H1 (cell line): ENCODE data around the gene CAPG. TPM values are rescaled to one million over a fixed set of nuclear protein-coding genes. Genes with fewer than 3 reads are reported as not detected.

ENCODE experiments used
- CTCF ChIA-PET: fragments of 300-600 bp; sonication (Branson Sonifier 250); formaldehyde crosslinking; loops from one replicate; lab custom pipeline; 2021; ENCODE audit not compliant: partially characterized antibody; lab: Charles Lee
- POLR2A ChIA-PET: fragments of 300-600 bp; sonication (Branson Sonifier 250); formaldehyde crosslinking; loops from one replicate; lab custom pipeline; 2021; ENCODE audit warnings: inconsistent platforms; ENCODE audit not compliant: partially characterized antibody; lab: Charles Lee
- DNase-seq, 2 experiments: peaks; one replicate each; pipeline versions ENCODE4 v3.0.0 to v3.0.0-alpha.2; 2010 to 2022; ENCODE audit warnings: low spot score in 2 of 2, low read depth in 1 of 2, mixed read lengths in 1 of 2
- FAIRE-seq: peaks from 2 replicates; lab custom pipeline; 2011; peaks lifted over from hg19 to GRCh38; lab: Jason Lieb, UNC
- H2AFZ ChIP-seq: 2 replicates; pipeline ENCODE4 v1.8.1; 2012; ENCODE audit warnings: low read length, inconsistent platforms
- H2AK5ac ChIP-seq: 2 replicates; pipeline ENCODE4 v1.6.1; 2013; ENCODE audit warnings: low read depth, low read length
- H2BK120ac ChIP-seq: replicated peaks from 2 replicates; pipeline ENCODE3; 2013; ENCODE audit warnings: low read depth, low read length, inconsistent platforms
- H2BK12ac ChIP-seq: 2 replicates; pipeline ENCODE4 v1.6.1; 2013; ENCODE audit warnings: low read depth, low read length
- H2BK15ac ChIP-seq: 2 replicates; pipeline ENCODE4 v1.6.1; 2013; ENCODE audit warnings: low read length
- H2BK20ac ChIP-seq: 2 replicates; pipeline ENCODE4 v1.6.1; 2013; ENCODE audit warnings: low read length
- H2BK5ac ChIP-seq: 2 replicates; pipeline ENCODE4 v1.6.1; 2013; ENCODE audit warnings: low read depth, low read length
- H3K14ac ChIP-seq: 2 replicates; pipeline ENCODE4 v1.6.1; 2013; ENCODE audit warnings: inconsistent platforms; ENCODE audit not compliant: insufficient read length
- H3K18ac ChIP-seq: 2 replicates; pipeline ENCODE4 v1.6.1; 2013; ENCODE audit warnings: low read length; ENCODE audit errors: extremely low read depth
- H3K23ac ChIP-seq: 2 replicates; pipeline ENCODE4 v1.6.1; 2013; ENCODE audit warnings: inconsistent platforms; ENCODE audit not compliant: insufficient read length
- H3K23me2 ChIP-seq: 2 replicates; pipeline ENCODE4 v1.6.1; 2013; ENCODE audit warnings: low read depth, low read length
- H3K27ac ChIP-seq: 2 replicates; pipeline ENCODE4 v1.6.1; 2011; ENCODE audit warnings: low read depth, low read length, inconsistent platforms
- H3K27me3 ChIP-seq, 4 experiments: replicated peaks in 1 of 4; 1 replicate in 1 of 4; 2 replicates in 3 of 4; pipeline versions ENCODE4 v1.6.1 to v1.8.1; 2011 to 2013; ENCODE audit warnings: low read length in 3 of 4, mild to moderate bottlenecking in 3 of 4, inconsistent platforms in 2 of 4, mixed read lengths in 2 of 4, moderate library complexity in 1 of 4; ENCODE audit not compliant: control insufficient read depth in 3 of 4, insufficient read depth in 3 of 4; ENCODE audit errors: extremely low read depth in 1 of 4
- H3K36me3 ChIP-seq, 4 experiments: 2 replicates each; pipeline versions ENCODE4 v1.6.1 to v1.8.1; 2011 to 2013; ENCODE audit warnings: mild to moderate bottlenecking in 4 of 4, low read length in 3 of 4, moderate library complexity in 2 of 4, control low read depth in 1 of 4, inconsistent platforms in 1 of 4; ENCODE audit not compliant: insufficient read depth in 4 of 4, control insufficient read depth in 2 of 4
- H3K4ac ChIP-seq: replicated peaks from 2 replicates; pipeline ENCODE3; 2013; ENCODE audit warnings: low read length, low read depth, mixed read lengths, inconsistent platforms; ENCODE audit not compliant: insufficient read length
- H3K4me1 ChIP-seq, 4 experiments: replicated peaks in 1 of 4; 1 replicate in 1 of 4; 2 replicates in 3 of 4; pipeline versions ENCODE4 v1.6.1 to v1.8.1; 2011 to 2013; ENCODE audit warnings: low read length in 3 of 4, inconsistent platforms in 2 of 4, mixed read lengths in 1 of 4; ENCODE audit not compliant: insufficient read depth in 4 of 4, control insufficient read depth in 3 of 4
- H3K4me2 ChIP-seq, 2 experiments: 2 replicates each; pipeline versions ENCODE4 v1.6.1 to v1.8.1; 2011 to 2013; ENCODE audit warnings: low read depth in 2 of 2, low read length in 2 of 2, control low read depth in 1 of 2, inconsistent platforms in 1 of 2, mild to moderate bottlenecking in 1 of 2; ENCODE audit not compliant: insufficient read depth in 1 of 2
- H3K4me3 ChIP-seq, 4 experiments: fragments of 200-600, 300-600 bp in 1 of 4; sonication (generic), shearing (Covaris generic), sonication (Bioruptor Twin) in 1 of 4; 2 replicates each; pipeline versions ENCODE4 v1.5.1 to v1.8.1; 2011 to 2016; ENCODE audit warnings: low read length in 4 of 4, low read depth in 3 of 4, control low read depth in 2 of 4, inconsistent platforms in 2 of 4, mild to moderate bottlenecking in 2 of 4, mixed read lengths in 1 of 4, moderate library complexity in 1 of 4; ENCODE audit not compliant: insufficient read depth in 2 of 4; ENCODE audit errors: extremely low read depth in 1 of 4
- H3K56ac ChIP-seq: replicated peaks from 2 replicates; pipeline ENCODE3; 2013; ENCODE audit warnings: low read depth, mild to moderate bottlenecking, mixed read lengths, low read length, inconsistent platforms; ENCODE audit not compliant: insufficient read length
- H3K79me1 ChIP-seq: 2 replicates; pipeline ENCODE4 v1.6.1; 2013; ENCODE audit warnings: low read depth, low read length, control low read depth
- H3K79me2 ChIP-seq, 2 experiments: 2 replicates each; pipeline versions ENCODE4 v1.6.1 to v1.8.1; 2012 to 2013; ENCODE audit warnings: low read length in 2 of 2, mild to moderate bottlenecking in 2 of 2, inconsistent platforms in 1 of 2; ENCODE audit not compliant: insufficient read depth in 2 of 2, control insufficient read depth in 1 of 2
- H3K9ac ChIP-seq, 4 experiments: replicated peaks in 1 of 4; 1 replicate in 1 of 4; 2 replicates in 3 of 4; pipeline versions ENCODE4 v1.6.1 to v1.8.1; 2011 to 2013; ENCODE audit warnings: low read depth in 3 of 4, low read length in 3 of 4, control low read depth in 2 of 4, mild to moderate bottlenecking in 2 of 4, moderate library complexity in 2 of 4, inconsistent platforms in 1 of 4; ENCODE audit errors: extremely low read depth in 1 of 4
- H3K9me3 ChIP-seq, 2 experiments: 2 replicates each; pipeline versions ENCODE4 v1.6.1 to v1.8.1; 2012 to 2013; ENCODE audit warnings: mild to moderate bottlenecking in 2 of 2, moderate library complexity in 2 of 2, control low read depth in 1 of 2, inconsistent platforms in 1 of 2, low read depth in 1 of 2, low read length in 1 of 2, mixed read lengths in 1 of 2; ENCODE audit not compliant: insufficient read depth in 2 of 2
- H4K20me1 ChIP-seq, 2 experiments: replicated peaks in 1 of 2; 2 replicates each; pipeline versions ENCODE3 to v1.8.1; 2011 to 2013; ENCODE audit warnings: inconsistent platforms in 2 of 2, low read length in 2 of 2, mild to moderate bottlenecking in 1 of 2; ENCODE audit not compliant: insufficient read depth in 2 of 2, control insufficient read depth in 1 of 2
- H4K5ac ChIP-seq: 2 replicates; pipeline ENCODE4 v1.6.1; 2013; ENCODE audit warnings: low read length, low read depth, mixed read lengths, inconsistent platforms; ENCODE audit not compliant: insufficient read length
- H4K8ac ChIP-seq: 2 replicates; pipeline ENCODE4 v1.8.0; 2013; ENCODE audit warnings: mild to moderate bottlenecking, moderate library complexity, low read length, inconsistent platforms; ENCODE audit not compliant: insufficient read depth; ENCODE audit errors: extremely low read depth
- H4K91ac ChIP-seq: replicated peaks from 2 replicates; pipeline ENCODE3; 2013; ENCODE audit warnings: low read length, mixed read lengths, inconsistent platforms; ENCODE audit not compliant: insufficient read length
- BACH1 ChIP-seq: IDR thresholded peaks from 2 replicates; pipeline ENCODE4 v1.6.1; 2012; ENCODE audit warnings: low read length, improper control_type of control experiment
- JUN ChIP-seq: IDR thresholded peaks from 2 replicates; pipeline ENCODE4 v1.6.1; 2011; ENCODE audit warnings: low read depth, mild to moderate bottlenecking, improper control_type of control experiment, low read length
- WGBS, 2 experiments: shearing (Covaris generic) in 1 of 2; methylation state at CpG; one replicate each; pipeline versions ENCODE4 v1.1.6 to v1.1.7; 2013 to 2015; ENCODE audit warnings: low lambda C conversion rate in 2 of 2, mixed read lengths in 2 of 2, inconsistent platforms in 1 of 2, low coverage in 1 of 2, missing lambda C conversion rate in 1 of 2; ENCODE audit not compliant: insufficient replicate concordance in 2 of 2, insufficient coverage in 1 of 2, insufficient read length in 1 of 2; ENCODE audit errors: extremely low coverage in 1 of 2, missing lambda C conversion rate in 1 of 2; 5-methylcytosine and 5-hydroxymethylcytosine counted together
- long read RNA-seq, 2 experiments: library from RNA in 1 of 2; library from capped mRNA in 1 of 2; stranded (forward); transcript quantifications; one replicate each; pipeline ENCODE4 v2.0.0, GENCODE V29; 2021; ENCODE audit warnings: inconsistent platforms in 1 of 2
- polyA minus RNA-seq, 3 experiments: library from RNA; depleted of rRNA, polyadenylated mRNA; stranded (reverse); fragments of >200 nt; gene quantifications; 1 replicate in 2 of 3; 2 replicates in 1 of 3; pipeline ENCODE4 v1.2.3, GENCODE V29; 2011
- polyA plus RNA-seq, 7 experiments: library from polyadenylated mRNA; depleted of rRNA in 3 of 7; stranded (reverse) in 5 of 7; unstranded in 2 of 7; fragments of >200 nt in 5 of 7; fragments of 200-250 nt in 2 of 7; gene quantifications; 1 replicate in 5 of 7; 2 replicates in 1 of 7; 4 replicates in 1 of 7; pipeline versions ENCODE4 v1.2.1 to v1.2.3, GENCODE V29; 2011 to 2013; ENCODE audit warnings: missing spikeins in 2 of 7, mixed read lengths in 2 of 7
- total RNA-seq: library from RNA; stranded (reverse); fragmentation: NEBNext Ultra II Directional; extraction: Animal tissue kit (Norgen Biotek cat#: 25700); gene quantifications from 2 replicates; pipeline ENCODE4 v1.2.1, GENCODE V29; 2021

The CAPG gene
- 78.6 and 80.5 TPM in 2 replicates for total RNA-seq
- 89.0 and 114 TPM in 2 replicates for polyA plus RNA-seq (2011; rRNA removed)
- 123 TPM for polyA plus RNA-seq (2011; cell fraction: cytosol; rRNA removed)
- polyA plus RNA-seq (2011; cell fraction: nucleus; rRNA removed) = 114 TPM
- polyA plus RNA-seq (2012, experiment 1 of 2) = 83.9 to 123 TPM (median 109 TPM) in 4 replicates
- 62.0 TPM for polyA plus RNA-seq (2012, experiment 2 of 2)
- 119 TPM for polyA plus RNA-seq (2013, experiment 1 of 2)
- polyA plus RNA-seq (2013, experiment 2 of 2) = 114 TPM
- 37.3 and 60.0 TPM in 2 replicates for polyA minus RNA-seq (2011; rRNA and poly(A)+ RNA removed)
- 34.6 TPM for polyA minus RNA-seq (2011; cell fraction: cytosol; rRNA and poly(A)+ RNA removed)
- 30.6 TPM for polyA minus RNA-seq (2011; cell fraction: nucleus; rRNA and poly(A)+ RNA removed)
- long read RNA-seq, experiment 1, transcript CAPG-201 (10 exons, 1,442 nt) = major isoform, 5 of 39 reads
- long read RNA-seq, experiment 1, partial matches to known transcripts = 19 of 39 reads
- long read RNA-seq, experiment 1, other reads (novel, unspliced or antisense) = 12 of 39 reads
- long read RNA-seq, experiment 2, transcript CAPG-204 (10 exons, 1,151 nt) = major isoform, 84 of 108 reads
- long read RNA-seq, experiment 2, partial matches to known transcripts = 7 of 108 reads
- long read RNA-seq, experiment 2, other reads (novel, unspliced or antisense) = 13 of 108 reads

DNA sequence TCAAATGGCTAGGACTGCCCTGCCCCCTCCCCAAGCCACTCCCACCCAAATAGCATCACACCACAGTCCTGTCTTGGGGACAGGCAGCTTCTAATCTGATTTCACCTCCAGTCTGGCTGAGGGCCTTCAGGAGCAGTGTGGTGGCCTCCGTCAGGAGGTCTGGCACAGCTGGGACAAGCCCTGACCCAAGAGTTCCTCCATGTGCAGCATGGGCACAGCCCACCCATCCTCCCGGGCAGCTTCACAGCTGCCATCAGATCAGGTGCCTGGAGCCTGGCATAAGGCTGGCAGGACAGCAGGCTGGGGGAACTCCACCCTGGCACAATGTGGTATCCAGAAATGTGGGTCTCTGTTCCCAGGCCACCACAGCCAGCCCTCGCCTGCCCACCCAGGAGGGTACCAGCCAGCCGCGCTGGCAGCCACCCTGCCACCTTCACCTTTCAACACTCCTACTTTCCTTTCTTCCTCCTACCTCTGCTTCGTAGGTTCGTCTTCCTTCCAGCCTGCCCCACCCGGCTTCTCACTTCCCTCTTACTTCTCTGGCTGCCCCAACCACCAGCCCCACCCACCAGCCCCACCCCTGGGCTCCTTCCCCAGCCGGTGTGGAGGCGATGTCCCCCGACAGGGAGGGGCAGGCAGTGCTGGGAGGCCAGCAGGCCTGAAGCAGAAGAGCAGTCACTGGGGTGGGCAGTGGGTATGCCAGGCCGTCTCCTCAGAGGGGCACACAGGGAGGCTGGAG is at the start of gene CAPG:
CAPG (minus strand) TSS at position 522 of the 739 bp plus-strand sequence. CDS start 8,221 bp downstream, outside the sequence.
- Histone ChIP-seq H3K27ac (no peak within 1 kb of the TSS), H3K36me3 (no peaks in the 10 kb centered on the region), H3K9me3 (no peaks in the 10 kb centered on the region), H2BK15ac (peak within 1 kb of the TSS; percentile 92; the same call in 1 of the 2 replicates), H3K4me2 (peak within 1 kb of the TSS; percentile 50 to 81), H4K8ac (peak within 1 kb of the TSS; percentile 29; the same call in 1 of the 2 replicates), H3K4ac (peak within 1 kb of the TSS; percentile 19)
- TF ChIP-seq JUN = no peak
- TF ChIP-seq BACH1 = no peak
- TF ChIP-seq, all 59 proteins: peak for 0
- H2BK5ac ChIP-seq = peak within 1 kb of the TSS; percentile 61; the same call in 1 of the 2 replicates
- H3K27me3 ChIP-seq = peaks cover 0 to 3% (median 1%) of the 10 kb centered on the region in 4 experiments; a peak in 1 of 7 replicates
- peak in 1 of 2 experiments; percentile 53 for DNase-seq
- H2BK12ac ChIP-seq = peak within 1 kb of the TSS; percentile 92; the same call in 1 of the 2 replicates
- H3K9ac ChIP-seq = no peak within 1 kb of the TSS; a peak in 1 of 7 replicates
- no peaks in the 10 kb centered on the region for H4K20me1 ChIP-seq
- H3K18ac ChIP-seq = peak within 1 kb of the TSS; percentile 87
- H2BK20ac ChIP-seq = peak within 1 kb of the TSS; percentile 77; the same call in 1 of the 2 replicates
- ChIA-PET CTCF (interaction anchor here (1.3 to 7.2 kb wide), 4 partner anchors 10 to 144 kb away, joined by 3 to 58 read pairs (median 10); partner anchors contain the start of gene SH2D6), POLR2A (interaction anchor here (1.0 to 55.3 kb wide), 5 partner anchors 10 to 137 kb away, joined by 3 to 1889 read pairs (median 4); partner anchors contain the start of genes GGCX and MAT2A)
- H3K79me1 ChIP-seq = peaks cover 5% of the 10 kb centered on the region
- FAIRE-seq = no peak
- H2AFZ ChIP-seq = no peak within 1 kb of the TSS
- H3K23me2 ChIP-seq = peaks cover 8% of the 10 kb centered on the region; the same call in 1 of the 2 replicates
- peak within 1 kb of the TSS; percentile 10 for H2BK120ac ChIP-seq
- H3K56ac ChIP-seq = peak within 1 kb of the TSS; percentile 69
- peak within 1 kb of the TSS; percentile 82; the same call in 1 of the 2 replicates for H2AK5ac ChIP-seq
- no peaks in the 10 kb centered on the region for H3K79me2 ChIP-seq
- H3K4me3 ChIP-seq = peak within 1 kb of the TSS in 1 of 4 experiments; percentile 28; a peak in 1 of 8 replicates
- H3K4me1 ChIP-seq = peaks cover 5 to 19% (median 15%) of the 10 kb centered on the region in 4 experiments
- H4K91ac ChIP-seq = peak within 1 kb of the TSS; percentile 88
- WGBS, 2 experiments = 58% methylated on average over 6 of the region's 12 CpGs; no CpG with 5 or more reads in 1 of the 2 experiments
- peak within 1 kb of the TSS; percentile 9 for H4K5ac ChIP-seq
- no peak within 1 kb of the TSS for H3K14ac ChIP-seq
- no peak within 1 kb of the TSS for H3K23ac ChIP-seq
